Measurements from ENCODE around the gene CA5B. TPM values are rescaled to one million over a fixed set of nuclear protein-coding genes. Genes with fewer than 3 reads are reported as not detected.
"Not testable (repeated sequence)": the region's sequence is repeated elsewhere in the genome, so short reads cannot be mapped to it uniquely, and the experiment has no call there.

The CA5B gene
- total RNA-seq, 2 experiments from 2014 or later, result 18.5 to 23.4 TPM

DNA sequence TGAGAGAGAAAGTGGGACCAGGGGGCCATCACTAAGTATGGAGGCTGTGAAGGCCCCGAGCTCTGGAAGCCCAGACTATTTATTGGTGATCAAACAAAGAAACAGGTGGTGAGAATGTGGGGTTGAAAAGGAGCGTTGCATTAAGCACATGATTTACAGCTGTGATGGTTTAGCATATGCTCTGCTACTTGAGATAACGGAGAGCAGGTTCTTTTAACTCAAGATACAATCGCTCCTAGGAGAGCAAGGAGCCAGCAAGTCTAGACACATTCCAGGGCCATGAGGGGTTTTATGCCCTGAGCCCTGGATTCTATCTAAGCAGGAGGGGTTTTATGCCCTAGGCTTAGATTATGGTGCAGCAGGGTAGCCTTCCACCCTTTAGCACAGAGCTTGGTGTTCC, 6.7 kb upstream of the CA5B start:
- H3K36me3 Mint-ChIP-seq; ATAC-seq (ENCODE audit: low read depth); POLR2A ChIA-PET; H3K27me3 Mint-ChIP-seq; H3K4me1 Mint-ChIP-seq; H3K27ac Mint-ChIP-seq; DNase-seq; H3K4me3 Mint-ChIP-seq; H3K9me3 Mint-ChIP-seq: not testable (repeated sequence)

DNA sequence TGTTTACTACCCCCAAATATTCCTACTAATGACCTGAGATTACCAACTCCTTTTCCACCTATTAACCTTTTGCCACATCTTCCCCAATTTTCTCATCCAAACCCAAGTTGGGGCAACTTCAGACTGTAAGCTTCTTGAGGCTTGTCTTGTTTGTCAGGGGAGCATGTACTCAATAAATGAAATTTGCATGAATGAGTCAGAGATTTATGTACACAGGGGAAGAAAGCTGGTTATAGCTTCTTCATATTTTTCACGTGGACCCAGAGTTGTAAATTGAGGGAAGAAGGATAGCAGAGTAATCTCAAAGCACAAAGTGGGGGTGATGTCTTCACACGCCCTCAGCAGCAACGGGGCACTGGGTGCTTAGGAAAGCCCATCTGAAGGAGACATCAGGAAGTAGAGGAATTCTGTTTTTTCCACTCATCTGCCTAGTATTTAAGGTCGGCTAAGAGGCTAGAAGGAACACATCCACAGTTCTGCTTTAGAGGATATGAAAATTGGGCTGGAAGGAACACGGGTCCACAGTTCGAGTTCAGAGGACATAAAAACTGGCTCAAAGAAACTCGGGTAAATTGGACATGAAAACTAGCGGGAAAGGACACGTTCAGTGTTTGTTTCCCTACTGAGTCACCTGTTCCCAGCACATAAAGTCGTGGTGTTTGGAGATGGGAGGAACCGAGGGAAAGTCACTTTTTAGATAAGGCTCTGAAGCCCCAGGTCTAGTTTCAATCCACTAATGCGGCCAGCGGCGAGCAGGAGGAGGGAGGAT, 696 bp upstream of the CA5B start:
- peaks cover 5% of the 10 kb centered on the region for H3K36me3 Mint-ChIP-seq
- H3K9me3 Mint-ChIP-seq, result no peaks in the 10 kb centered on the region
- peak overlapping the region; percentile 43 for H3K27ac Mint-ChIP-seq
- DNase-seq (no peak), ATAC-seq (ENCODE audit: low read depth) (no peak)
- H3K27me3 Mint-ChIP-seq, result no peaks in the 10 kb centered on the region
- peaks cover 19% of the 10 kb centered on the region for H3K4me1 Mint-ChIP-seq
- peak overlapping the region; percentile 85 for H3K4me3 Mint-ChIP-seq
- POLR2A ChIA-PET, result interaction anchor here (0.5 to 2.9 kb wide), 8 partner anchors 11 to 982 kb away, joined by 3 to 48 read pairs (median 4); partner anchors contain the start of genes AP1S2, SYAP1 and ZRSR2

DNA sequence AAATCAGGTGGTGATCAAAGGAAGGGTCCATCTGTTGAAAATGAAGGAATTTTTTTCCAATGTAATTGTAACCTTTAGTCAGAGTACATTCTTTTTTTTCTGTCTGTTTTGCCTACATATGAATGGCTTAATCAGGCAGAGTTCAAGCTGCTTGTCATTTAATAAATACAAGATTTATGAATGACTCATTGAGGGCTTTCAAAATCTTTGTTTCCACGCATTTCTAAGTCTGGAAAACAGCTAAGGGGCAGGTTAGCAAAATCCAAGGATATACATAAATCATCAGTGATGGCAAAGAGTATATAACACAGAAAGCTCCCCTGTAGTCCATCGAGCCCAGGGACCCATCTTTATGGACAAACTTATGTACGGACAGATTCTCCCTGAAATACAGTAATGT, 1.8 kb downstream of the CA5B start:
- Mint-ChIP-seq H3K27ac (no peak overlapping the region), H3K36me3 (peaks cover 18% of the 10 kb centered on the region), H3K9me3 (no peaks in the 10 kb centered on the region), H3K4me3 (no peak overlapping the region), H3K4me1 (peaks cover 20% of the 10 kb centered on the region), H3K27me3 (no peaks in the 10 kb centered on the region)
- DNase-seq (no peak), ATAC-seq (ENCODE audit: low read depth) (no peak)
- POLR2A ChIA-PET, result interaction anchor here (1.2 to 1.5 kb wide), 2 partner anchors 11 to 19 kb away, joined by 3 to 5 read pairs; no protein-coding TSS in a partner anchor

DNA sequence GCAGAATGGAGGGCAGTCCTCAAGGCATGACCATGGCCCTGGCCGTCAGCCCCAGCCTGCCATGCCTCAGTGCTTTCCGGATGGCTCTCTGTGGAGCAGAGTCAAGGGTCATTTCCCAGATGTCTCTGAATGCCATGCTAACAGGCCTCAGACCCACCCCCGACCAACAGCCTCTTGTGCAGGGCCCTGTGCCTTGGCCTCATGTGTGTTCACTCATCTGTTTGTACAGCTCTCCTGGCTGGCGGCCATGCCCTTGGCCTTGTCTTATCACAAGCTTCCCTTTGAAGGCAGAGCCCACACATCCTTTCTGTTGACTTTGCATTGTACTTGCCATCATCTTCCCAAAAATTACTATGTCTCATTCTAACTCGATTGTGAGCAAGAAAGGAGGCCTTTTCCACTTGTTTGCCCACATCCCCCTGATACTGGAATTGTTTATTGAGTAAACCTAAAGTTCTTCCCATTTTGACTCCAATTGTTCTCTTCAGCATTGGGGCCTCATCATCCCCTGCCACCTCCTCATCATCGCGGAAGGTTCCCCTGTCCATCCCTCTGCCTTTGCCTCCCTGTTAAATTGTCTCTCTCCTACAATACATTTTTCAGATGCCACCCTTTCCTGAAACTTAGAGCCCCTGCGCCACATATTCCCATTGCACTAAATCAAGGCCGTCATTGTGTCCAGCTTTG, 6.3 kb downstream of the CA5B start:
- H3K27ac Mint-ChIP-seq, result peak overlapping the region; percentile 16
- POLR2A ChIA-PET, result no interaction called here
- DNase-seq, result no peak
- H3K27me3 Mint-ChIP-seq, result no peaks in the 10 kb centered on the region
- ATAC-seq (ENCODE audit: low read depth), result no peak
- no peak overlapping the region for H3K4me3 Mint-ChIP-seq
- H3K4me1 Mint-ChIP-seq, result peaks cover 15% of the 10 kb centered on the region
- no peaks in the 10 kb centered on the region for H3K9me3 Mint-ChIP-seq
- peaks cover 27% of the 10 kb centered on the region for H3K36me3 Mint-ChIP-seq

DNA sequence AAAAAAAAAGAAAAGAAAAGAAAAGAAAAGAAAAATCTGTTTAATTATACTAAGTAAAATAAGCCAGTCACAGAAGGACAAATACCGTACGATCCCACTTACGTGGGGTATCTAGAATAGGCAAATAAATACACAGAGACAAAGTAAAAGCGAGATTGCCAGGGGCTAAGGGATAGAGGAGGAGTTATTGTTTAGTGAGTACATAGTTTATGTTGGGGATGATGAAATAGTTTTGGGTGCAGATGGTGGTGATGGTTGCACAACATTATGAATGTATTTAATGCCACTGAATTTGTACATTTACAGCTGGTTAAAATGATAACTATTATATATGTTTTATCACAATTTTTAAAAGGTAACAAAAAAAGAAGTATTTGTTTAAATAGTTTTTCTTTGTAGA, 7.1 kb downstream of the CA5B start:
- no peak for DNase-seq
- H3K27me3 Mint-ChIP-seq, result no peaks in the 10 kb centered on the region
- H3K9me3 Mint-ChIP-seq, result no peaks in the 10 kb centered on the region
- H3K4me1 Mint-ChIP-seq, result peaks cover 18% of the 10 kb centered on the region
- POLR2A ChIA-PET, result no interaction called here
- H3K4me3 Mint-ChIP-seq, result no peak overlapping the region
- ATAC-seq (ENCODE audit: low read depth), result no peak
- peaks cover 27% of the 10 kb centered on the region for H3K36me3 Mint-ChIP-seq
- H3K27ac Mint-ChIP-seq, result no peak overlapping the region

DNA sequence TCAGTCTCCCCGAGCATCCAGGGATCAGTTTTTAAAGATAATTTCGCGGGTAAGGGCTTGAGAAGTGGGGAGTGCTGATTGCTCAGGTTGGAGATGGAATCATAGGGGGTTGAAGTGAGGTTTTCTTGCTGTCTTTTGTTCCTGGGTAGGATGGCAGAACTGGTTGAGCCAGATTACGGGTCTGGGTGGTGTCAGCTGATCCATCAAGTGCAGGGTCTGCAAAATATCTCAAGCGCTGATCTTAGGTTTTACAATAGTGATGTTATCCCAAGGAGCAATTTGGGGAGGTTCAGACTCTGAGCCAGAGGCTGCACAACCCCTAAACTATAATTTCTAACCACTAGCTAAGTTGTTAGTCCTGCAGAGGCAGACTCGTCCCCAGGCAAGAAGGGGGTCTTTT, 8.6 kb downstream of the CA5B start:
- H3K27me3 Mint-ChIP-seq; DNase-seq; H3K4me3 Mint-ChIP-seq; POLR2A ChIA-PET; H3K27ac Mint-ChIP-seq; H3K9me3 Mint-ChIP-seq; ATAC-seq (ENCODE audit: low read depth): not testable (repeated sequence)
- peaks cover 29% of the 10 kb centered on the region for H3K4me1 Mint-ChIP-seq
- peaks cover 27% of the 10 kb centered on the region for H3K36me3 Mint-ChIP-seq

DNA sequence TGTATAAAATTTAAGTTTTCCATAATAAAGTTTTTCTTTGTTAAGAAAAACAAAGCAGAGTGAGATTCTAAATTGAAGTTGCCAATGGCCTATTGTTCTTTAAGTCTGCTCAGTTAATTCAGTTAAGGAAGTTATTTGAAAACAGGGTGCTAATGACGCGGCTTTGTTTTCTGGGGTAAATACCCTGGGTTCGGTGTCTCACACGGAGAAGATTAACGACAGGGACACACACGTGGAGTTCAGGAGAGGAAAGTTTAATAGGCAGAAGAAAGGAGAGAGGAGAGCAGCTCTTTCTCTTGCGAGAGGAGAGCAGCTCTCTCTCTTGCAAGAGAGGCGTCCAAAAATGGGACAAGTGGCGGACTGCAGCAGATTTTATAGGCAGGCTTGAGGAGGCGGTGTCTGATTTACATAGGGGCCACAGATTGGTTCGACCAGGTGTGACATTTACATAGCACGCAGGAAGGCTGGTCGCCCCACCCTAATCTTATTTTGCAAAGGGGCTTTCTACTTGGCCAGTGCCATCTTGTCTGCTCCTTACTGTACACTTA, 9.6 kb downstream of the CA5B start:
- Mint-ChIP-seq H3K4me1 (peaks cover 29% of the 10 kb centered on the region), H3K4me3 (no peak overlapping the region), H3K9me3 (no peaks in the 10 kb centered on the region), H3K27ac (no peak overlapping the region), H3K36me3 (peaks cover 22% of the 10 kb centered on the region), H3K27me3 (no peaks in the 10 kb centered on the region)
- POLR2A ChIA-PET, result no interaction called here
- ATAC-seq (ENCODE audit: low read depth), result no peak
- DNase-seq, result no peak

DNA sequence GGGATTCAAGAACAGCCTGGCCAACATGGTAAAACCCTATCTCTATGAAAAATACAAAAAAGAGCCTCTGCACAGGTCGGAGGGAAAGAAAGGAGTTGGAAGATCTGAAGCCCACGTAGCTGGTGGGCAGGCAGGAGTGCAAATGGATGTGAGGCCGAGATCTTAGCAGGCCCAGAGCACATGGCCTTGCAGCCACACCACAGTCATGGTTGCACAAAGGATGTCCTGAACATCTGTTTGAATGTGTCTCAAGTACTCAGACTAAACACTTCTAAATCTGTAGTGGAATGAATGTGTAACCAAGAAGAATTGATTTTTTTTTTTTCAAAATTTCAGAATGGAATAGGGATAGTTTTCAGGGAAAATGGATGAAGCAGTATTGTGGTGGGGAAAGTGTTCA, 10.8 kb downstream of the CA5B start:
- peak overlapping the region; percentile 93 for H3K27ac Mint-ChIP-seq
- peaks cover 15% of the 10 kb centered on the region for H3K36me3 Mint-ChIP-seq
- POLR2A ChIA-PET, result interaction anchor here (4.6 kb wide), 1 partner anchor 11 kb away, joined by 48 read pairs; the partner anchor contains the start of gene CA5B
- H3K4me3 Mint-ChIP-seq, result no peak overlapping the region
- no peaks in the 10 kb centered on the region for H3K27me3 Mint-ChIP-seq
- H3K4me1 Mint-ChIP-seq, result peaks cover 28% of the 10 kb centered on the region
- ATAC-seq (ENCODE audit: low read depth) (no peak), DNase-seq (no peak)
- H3K9me3 Mint-ChIP-seq, result no peaks in the 10 kb centered on the region

DNA sequence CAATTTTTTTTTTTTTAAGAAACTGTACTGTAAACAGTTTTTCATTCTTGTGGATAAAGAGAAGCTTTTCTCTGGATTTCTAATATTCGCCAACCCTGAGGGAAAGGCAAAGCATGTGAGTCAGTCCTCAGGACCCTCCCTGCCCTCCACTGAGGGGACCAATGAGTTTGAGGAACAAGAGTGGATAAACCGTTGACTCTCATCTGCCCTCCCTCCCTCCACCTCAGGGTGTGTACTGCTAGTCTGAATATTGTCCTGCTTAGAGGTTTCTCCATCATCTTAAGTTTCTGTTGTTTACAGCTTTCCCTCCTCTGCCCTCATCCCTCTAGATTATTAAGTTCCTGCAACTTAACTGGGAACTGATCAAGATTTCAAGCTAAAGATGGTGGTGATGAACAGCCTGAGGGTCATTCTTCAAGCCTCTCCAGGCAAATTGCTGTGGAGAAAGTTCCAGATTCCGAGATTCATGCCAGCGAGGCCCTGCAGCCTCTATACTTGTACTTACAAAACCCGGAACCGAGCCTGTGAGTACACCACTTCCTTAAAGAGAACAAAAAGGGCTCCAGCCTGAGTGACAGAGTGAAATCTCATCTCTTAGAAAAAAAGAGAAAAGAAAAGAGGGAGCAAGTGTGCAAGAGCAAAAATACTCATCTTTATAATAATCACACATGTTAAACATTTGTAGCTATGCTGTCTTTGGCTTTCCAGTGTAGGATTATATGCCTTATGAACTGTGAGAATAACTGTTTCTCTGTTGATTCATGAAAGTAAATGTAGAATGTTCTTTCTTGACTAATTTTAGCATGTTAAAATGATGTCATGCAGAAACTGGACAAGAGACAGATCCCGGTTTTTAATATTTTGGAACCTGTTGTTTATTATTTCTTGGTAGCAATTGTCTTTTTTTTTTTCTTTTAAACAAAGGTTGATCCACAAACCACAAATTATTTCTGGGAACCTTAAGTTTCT, 11.9 kb downstream of the CA5B start:
- H3K27me3 Mint-ChIP-seq, result no peaks in the 10 kb centered on the region
- ATAC-seq (ENCODE audit: low read depth), result peak; percentile 68
- H3K27ac Mint-ChIP-seq, result peak overlapping the region; percentile 93
- DNase-seq, result no peak
- H3K9me3 Mint-ChIP-seq, result no peaks in the 10 kb centered on the region
- peaks cover 30% of the 10 kb centered on the region for H3K4me1 Mint-ChIP-seq
- peaks cover 10% of the 10 kb centered on the region for H3K36me3 Mint-ChIP-seq
- POLR2A ChIA-PET, result interaction anchor here (1.1 to 4.6 kb wide), 3 partner anchors 12 to 40 kb away, joined by 3 to 48 read pairs (median 5); partner anchors contain the start of genes CA5B and ZRSR2
- peak overlapping the region; percentile 73 for H3K4me3 Mint-ChIP-seq

DNA sequence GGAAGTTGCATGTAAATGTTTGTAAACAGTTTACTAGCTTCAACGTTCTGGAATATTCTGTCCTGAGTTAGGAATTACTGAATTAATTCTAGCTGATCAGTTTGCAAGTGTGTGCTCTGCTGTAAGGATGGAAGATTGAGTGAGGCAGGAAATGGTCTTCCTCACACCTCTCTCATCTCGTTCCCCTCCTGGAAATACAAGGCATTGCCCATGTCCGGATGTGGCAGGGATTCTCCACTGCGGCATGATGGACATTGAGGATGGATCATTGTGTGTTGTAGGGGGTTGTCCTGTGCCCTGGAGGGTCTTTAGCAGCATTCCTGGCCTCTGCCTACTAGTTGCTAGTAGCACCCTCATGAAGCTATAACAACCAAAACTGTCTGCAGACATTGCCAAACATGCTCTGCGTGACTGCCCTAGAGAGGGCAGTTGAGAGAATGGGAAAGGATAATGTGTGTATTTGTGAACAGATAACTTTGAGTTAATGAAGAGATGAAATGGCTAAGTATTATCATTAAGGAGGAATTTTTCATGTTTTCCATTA, 12.6 kb downstream of the CA5B start:
- peak; percentile 31 for DNase-seq
- Mint-ChIP-seq H3K27ac (peak overlapping the region; percentile 93), H3K4me3 (peak overlapping the region; percentile 73), H3K27me3 (no peaks in the 10 kb centered on the region), H3K36me3 (peaks cover 10% of the 10 kb centered on the region), H3K9me3 (no peaks in the 10 kb centered on the region), H3K4me1 (peaks cover 30% of the 10 kb centered on the region)
- ATAC-seq (ENCODE audit: low read depth), result peak; percentile 35
- POLR2A ChIA-PET, result interaction anchor here (0.7 to 4.6 kb wide), 4 partner anchors 10 to 39 kb away, joined by 3 to 48 read pairs (median 4); partner anchors contain the start of genes CA5B and ZRSR2

DNA sequence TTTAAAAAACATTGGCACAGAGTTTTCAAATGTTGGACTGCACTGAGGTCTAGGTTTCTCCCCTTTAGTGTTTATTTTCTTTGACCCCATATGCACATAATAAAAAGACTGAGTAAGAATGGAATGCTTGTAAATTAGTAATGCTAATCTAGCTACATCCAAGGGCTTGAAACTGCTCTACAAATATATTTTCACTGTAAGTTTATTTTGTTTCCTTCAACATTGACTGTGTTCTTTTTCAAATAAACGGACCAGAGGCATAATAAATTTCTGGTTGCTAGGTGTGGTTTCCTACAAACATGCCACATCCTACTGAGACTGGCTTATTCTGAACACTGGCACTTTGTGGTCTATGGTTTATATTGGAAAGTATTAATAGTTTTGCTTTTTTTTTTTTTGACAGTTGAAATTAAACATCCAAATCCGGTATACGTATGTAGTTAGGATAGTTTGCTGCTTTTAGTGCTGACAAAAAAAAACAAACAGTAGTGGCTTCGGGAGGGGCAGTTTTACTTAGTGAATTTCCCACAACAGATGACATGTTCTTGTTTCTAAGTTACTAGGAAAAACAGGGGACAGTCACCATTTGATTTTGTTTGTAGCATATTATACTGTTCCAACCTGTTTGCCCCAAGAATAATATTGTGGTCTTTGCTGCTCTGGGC, 13.2 kb downstream of the CA5B start:
- Mint-ChIP-seq H3K27ac (peak overlapping the region; percentile 93), H3K4me3 (peak overlapping the region; percentile 73), H3K4me1 (peaks cover 32% of the 10 kb centered on the region), H3K27me3 (no peaks in the 10 kb centered on the region), H3K9me3 (no peaks in the 10 kb centered on the region), H3K36me3 (peaks cover 10% of the 10 kb centered on the region)
- ATAC-seq (ENCODE audit: low read depth), result peak; percentile 72
- no peak for DNase-seq
- POLR2A ChIA-PET, result interaction anchor here (0.7 to 4.6 kb wide), 3 partner anchors 11 to 39 kb away, joined by 3 to 48 read pairs (median 3); partner anchors contain the start of genes CA5B and ZRSR2

DNA sequence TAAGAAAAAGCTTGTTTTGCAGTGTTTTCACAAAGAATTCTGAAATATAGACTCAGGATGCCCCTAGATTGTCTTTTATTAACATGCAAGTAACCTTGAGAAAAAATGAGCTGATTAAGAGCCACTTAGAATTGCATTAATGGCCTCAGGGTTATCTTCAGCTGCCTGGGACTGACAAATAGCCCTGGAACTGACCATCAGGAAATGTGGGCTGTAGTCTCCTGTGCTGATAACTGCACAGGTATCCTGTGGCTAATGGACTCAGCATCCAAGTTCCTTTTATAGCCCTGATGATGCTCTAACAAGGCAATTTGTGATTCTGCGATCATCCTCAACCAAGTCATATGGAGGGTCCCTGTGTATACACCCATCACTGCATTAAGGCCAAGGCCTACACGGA, 17.0 kb downstream of the CA5B start:
- POLR2A ChIA-PET, result interaction anchor here (1.3 kb wide), 1 partner anchor 35 kb away, joined by 4 read pairs; no protein-coding TSS in a partner anchor

More for the DNA sequence above, 17.0 kb downstream of the CA5B start:
- H3K27me3 Mint-ChIP-seq, result no peaks in the 10 kb centered on the region
- ATAC-seq (ENCODE audit: low read depth) (no peak), DNase-seq (no peak)
- peaks cover 34% of the 10 kb centered on the region for H3K4me1 Mint-ChIP-seq
- H3K27ac Mint-ChIP-seq, result no peak overlapping the region
- no peaks in the 10 kb centered on the region for H3K36me3 Mint-ChIP-seq
- H3K4me3 Mint-ChIP-seq, result no peak overlapping the region
- no peaks in the 10 kb centered on the region for H3K9me3 Mint-ChIP-seq
